Keratinocyte (primary cell): ENCODE data around the gene CNGA3. TPM values are rescaled to one million over a fixed set of nuclear protein-coding genes. Genes with fewer than 3 reads are reported as not detected.

ENCODE experiments used
- DNase-seq: peaks from one replicate; pipeline ENCODE4 v3.0.0-alpha.2; 2011; ENCODE audit warnings: low read depth, missing footprints, low spot score
- FAIRE-seq: peaks from 2 replicates; lab custom pipeline; 2011; peaks lifted over from hg19 to GRCh38; lab: Jason Lieb, UNC
- H2AFZ ChIP-seq: 2 replicates; pipeline ENCODE4 v1.6.0; 2012; ENCODE audit warnings: low read length, control low read depth, inconsistent platforms; ENCODE audit not compliant: control insufficient read depth
- H3K27ac ChIP-seq: 2 replicates; pipeline ENCODE4 v1.5.1; 2011; ENCODE audit warnings: low read length; ENCODE audit not compliant: control insufficient read depth, insufficient read depth
- H3K27me3 ChIP-seq: 3 replicates; pipeline ENCODE4 v1.6.0; 2011; ENCODE audit warnings: low read length; ENCODE audit not compliant: control insufficient read depth, insufficient read depth; ENCODE audit errors: extremely low read depth
- H3K36me3 ChIP-seq, 2 experiments: 2 replicates in 1 of 2; 3 replicates in 1 of 2; pipeline ENCODE4 v1.5.1; 2011; ENCODE audit warnings: low read length in 2 of 2, mild to moderate bottlenecking in 1 of 2; ENCODE audit not compliant: control insufficient read depth in 2 of 2, insufficient read depth in 2 of 2; ENCODE audit errors: extremely low read depth in 1 of 2
- H3K4me1 ChIP-seq: 3 replicates; pipeline ENCODE4 v1.5.1; 2011; ENCODE audit warnings: low read length; ENCODE audit not compliant: control insufficient read depth, insufficient read depth; ENCODE audit errors: extremely low read depth
- H3K4me2 ChIP-seq: 3 replicates; pipeline ENCODE4 v1.6.0; 2011; ENCODE audit warnings: low read depth, low read length; ENCODE audit not compliant: control insufficient read depth, insufficient read depth; ENCODE audit errors: extremely low read depth
- H3K4me3 ChIP-seq, 3 experiments: fragments of 200-600 bp in 1 of 3; sonication (generic) in 1 of 3; 2 replicates in 2 of 3; 3 replicates in 1 of 3; pipeline ENCODE4 v1.5.1; 2011 to 2016; ENCODE audit warnings: low read length in 3 of 3, mild to moderate bottlenecking in 3 of 3, control low read depth in 2 of 3, inconsistent platforms in 1 of 3, low read depth in 1 of 3, mixed read lengths in 1 of 3, mixed run types in 1 of 3, moderate library complexity in 1 of 3; ENCODE audit not compliant: control insufficient read depth in 2 of 3, insufficient read depth in 2 of 3; ENCODE audit errors: extremely low read depth in 1 of 3
- H3K79me2 ChIP-seq: 2 replicates; pipeline ENCODE4 v1.6.0; 2012; ENCODE audit warnings: low read length; ENCODE audit not compliant: control insufficient read depth, insufficient read depth
- H3K9ac ChIP-seq: 3 replicates; pipeline ENCODE4 v1.6.0; 2011; ENCODE audit warnings: low read length; ENCODE audit not compliant: control insufficient read depth, insufficient read depth; ENCODE audit errors: extremely low read depth
- H3K9me1 ChIP-seq: 3 replicates; pipeline ENCODE4 v1.6.0; 2011; ENCODE audit warnings: low read length; ENCODE audit not compliant: control insufficient read depth, insufficient read depth; ENCODE audit errors: extremely low read depth
- H3K9me3 ChIP-seq: 2 replicates; pipeline ENCODE4 v1.5.1; 2012; ENCODE audit warnings: low read depth, low read length; ENCODE audit not compliant: control insufficient read depth
- H4K20me1 ChIP-seq: 3 replicates; pipeline ENCODE4 v1.6.0; 2011; ENCODE audit warnings: low read length; ENCODE audit not compliant: control insufficient read depth, insufficient read depth; ENCODE audit errors: extremely low read depth
- EZH2 ChIP-seq: IDR thresholded peaks from one replicate; pipeline ENCODE4 v1.6.1; 2012; ENCODE audit warnings: inconsistent platforms, mild to moderate bottlenecking, low read length, moderate library complexity
- dilution Hi-C: fragments of 300-500 bp; cut with MboI; formaldehyde crosslinking; loops from one replicate; pipeline ENCODE4 v1.7.0; 2020; ENCODE audit warnings: low sequenced_read_pairs; ENCODE audit not compliant: extremely low pct_ligation_motif_present
- polyA plus RNA-seq, 5 experiments: library from polyadenylated mRNA; depleted of rRNA in 3 of 5; stranded (reverse) in 3 of 5; stranded (forward) in 1 of 5; unstranded in 1 of 5; fragments of >200 nt; gene quantifications; 1 replicate in 1 of 5; 2 replicates in 3 of 5; 3 replicates in 1 of 5; pipeline versions ENCODE4 v1.2.1 to v1.2.3, GENCODE V29; 2011 to 2012; ENCODE audit warnings: missing spikeins in 2 of 5, low read depth in 1 of 5, low replicate concordance in 1 of 5
- TF ChIP-seq, protein P1 (sequence below), 3 experiments: IDR thresholded peaks in 1 of 3; conservative IDR thresholded peaks in 1 of 3; optimal IDR thresholded peaks in 1 of 3; 2 replicates in 2 of 3; 3 replicates in 1 of 3; pipeline versions ENCODE3 to v1.5.1; 2011; ENCODE audit warnings: low read length in 3 of 3, mild to moderate bottlenecking in 3 of 3, moderate library complexity in 2 of 3, control low read depth in 1 of 3, inconsistent platforms in 1 of 3; ENCODE audit not compliant: insufficient read depth in 2 of 3; ENCODE audit errors: extremely low read depth in 1 of 3

CNGA3 gene
- polyA plus RNA-seq, 1 donor (not counting 4 experiments of a cell fraction or from before 2014, with no cell fraction given), result 0.01 TPM

DNA sequence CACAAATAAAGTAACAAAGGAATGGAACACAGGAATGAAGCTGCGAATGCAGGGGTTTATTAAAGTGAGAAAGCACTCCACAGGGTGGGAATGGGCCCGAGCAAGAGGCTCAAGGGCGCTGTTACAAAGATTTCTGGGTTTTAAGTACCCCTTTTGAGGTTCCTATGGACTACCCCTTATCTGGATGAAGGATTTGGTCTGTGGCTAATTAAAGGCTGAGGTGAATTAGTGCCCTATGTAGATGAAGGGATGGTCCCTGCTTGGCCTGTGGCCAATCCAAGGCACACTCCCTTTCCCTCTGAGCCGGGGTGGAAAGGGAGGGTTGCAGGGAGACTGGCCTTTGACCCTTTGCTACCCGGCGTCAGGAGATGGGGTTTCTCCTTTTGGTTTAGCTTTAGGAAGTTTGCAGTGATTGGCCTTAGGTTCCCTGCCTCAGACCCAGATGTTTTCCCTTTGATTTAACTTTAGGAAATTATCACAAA is 47.5 kb upstream of the CNGA3 start:
- Histone ChIP-seq H3K9me1 (no peaks in the 10 kb centered on the region), H3K27me3 (peaks cover 11% of the 10 kb centered on the region)
- no peak for FAIRE-seq

DNA sequence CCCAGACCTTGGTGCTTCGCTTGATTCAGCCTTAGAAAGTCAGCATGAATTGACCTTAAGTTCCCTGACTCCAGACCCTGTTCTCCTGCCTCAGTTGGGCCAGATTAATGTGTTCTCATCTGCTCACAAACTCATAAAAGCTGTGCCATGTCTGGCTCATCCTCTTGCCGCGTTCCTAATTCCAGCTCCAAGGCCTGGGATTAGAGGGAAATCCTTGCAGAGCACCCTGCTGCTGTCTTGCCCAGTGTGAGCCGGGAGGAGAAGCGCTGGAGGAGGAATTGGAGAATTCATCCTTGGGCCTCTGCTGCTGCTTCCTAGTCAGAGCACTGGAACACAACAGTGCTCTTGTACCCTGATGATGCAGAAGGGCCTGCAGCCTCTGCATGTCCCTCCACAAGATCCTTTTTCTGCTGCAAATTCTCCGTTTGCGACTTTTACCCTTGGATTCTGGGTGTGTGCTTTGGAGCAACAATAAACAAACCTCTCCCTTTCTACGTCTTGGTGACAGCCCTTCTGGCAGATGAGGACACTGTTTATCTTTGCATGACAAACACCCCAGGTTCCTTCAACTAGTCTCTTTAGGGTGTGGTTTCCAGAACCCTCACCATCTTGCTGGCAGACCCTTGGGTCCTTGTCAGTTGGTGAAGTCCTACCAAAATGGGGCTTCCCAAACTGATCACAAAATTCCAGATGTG is 46.9 kb upstream of the CNGA3 start:
- FAIRE-seq (no peak), DNase-seq (no peak)
- Histone ChIP-seq H3K9me1 (no peaks in the 10 kb centered on the region), H3K36me3 (no peaks in the 10 kb centered on the region), H4K20me1 (no peaks in the 10 kb centered on the region), H3K27me3 (peaks cover 11% of the 10 kb centered on the region), H3K4me3 (no peak overlapping the region), H3K9ac (no peak overlapping the region), H3K4me2 (no peak overlapping the region), H2AFZ (no peak overlapping the region), H3K4me1 (no peaks in the 10 kb centered on the region), H3K27ac (no peak overlapping the region), H3K79me2 (no peaks in the 10 kb centered on the region), H3K9me3 (no peaks in the 10 kb centered on the region)
- TF ChIP-seq, protein P1, sequence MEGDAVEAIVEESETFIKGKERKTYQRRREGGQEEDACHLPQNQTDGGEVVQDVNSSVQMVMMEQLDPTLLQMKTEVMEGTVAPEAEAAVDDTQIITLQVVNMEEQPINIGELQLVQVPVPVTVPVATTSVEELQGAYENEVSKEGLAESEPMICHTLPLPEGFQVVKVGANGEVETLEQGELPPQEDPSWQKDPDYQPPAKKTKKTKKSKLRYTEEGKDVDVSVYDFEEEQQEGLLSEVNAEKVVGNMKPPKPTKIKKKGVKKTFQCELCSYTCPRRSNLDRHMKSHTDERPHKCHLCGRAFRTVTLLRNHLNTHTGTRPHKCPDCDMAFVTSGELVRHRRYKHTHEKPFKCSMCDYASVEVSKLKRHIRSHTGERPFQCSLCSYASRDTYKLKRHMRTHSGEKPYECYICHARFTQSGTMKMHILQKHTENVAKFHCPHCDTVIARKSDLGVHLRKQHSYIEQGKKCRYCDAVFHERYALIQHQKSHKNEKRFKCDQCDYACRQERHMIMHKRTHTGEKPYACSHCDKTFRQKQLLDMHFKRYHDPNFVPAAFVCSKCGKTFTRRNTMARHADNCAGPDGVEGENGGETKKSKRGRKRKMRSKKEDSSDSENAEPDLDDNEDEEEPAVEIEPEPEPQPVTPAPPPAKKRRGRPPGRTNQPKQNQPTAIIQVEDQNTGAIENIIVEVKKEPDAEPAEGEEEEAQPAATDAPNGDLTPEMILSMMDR (optimal IDR thresholded peaks at IDR 0.05 in 1 of 3, IDR thresholded peaks at IDR 0.05 in 1 of 3, conservative IDR thresholded peaks at IDR 0.05 in 1 of 3; ENCODE audit: extremely low read depth in 1 of 3, insufficient read depth in 2 of 3, low read length in 3 of 3), result no peak
- no peak for TF ChIP-seq EZH2
- dilution Hi-C loops, result no loop called here

More for the DNA sequence above, 47.5 kb upstream of the CNGA3 start:
- Histone ChIP-seq H3K9me3 (no peaks in the 10 kb centered on the region), H4K20me1 (no peaks in the 10 kb centered on the region), H3K27ac (no peak overlapping the region), H3K36me3 (no peaks in the 10 kb centered on the region), H3K4me3 (no peak overlapping the region), H3K4me2 (no peak overlapping the region), H2AFZ (no peak overlapping the region), H3K4me1 (no peaks in the 10 kb centered on the region), H3K9ac (no peak overlapping the region), H3K79me2 (no peaks in the 10 kb centered on the region)
- TF ChIP-seq, protein P1 (optimal IDR thresholded peaks at IDR 0.05 in 1 of 3, IDR thresholded peaks at IDR 0.05 in 1 of 3, conservative IDR thresholded peaks at IDR 0.05 in 1 of 3; ENCODE audit: extremely low read depth in 1 of 3, insufficient read depth in 2 of 3, low read length in 3 of 3), result no peak
- TF ChIP-seq EZH2, result no peak
- DNase-seq, result no peak
- dilution Hi-C loops, result no loop called here
